A673 (cell line): Measurements from ENCODE around the gene MYLK2. TPM values are rescaled to one million over a fixed set of nuclear protein-coding genes. Genes with fewer than 3 reads are reported as not detected.

Source experiments
- BruUV-seq: library from RNA; stranded (reverse); fragments of 400-500 nt; replicated peaks from 2 replicates; lab custom pipeline; 2021; lab: Mats Ljungman, UMichigan
- CTCF ChIA-PET: fragments of 300-600 bp; sonication (Branson Sonifier 250); formaldehyde crosslinking; loops from one replicate; lab custom pipeline; 2022; ENCODE audit warnings: antibody characterized with exemption; lab: Charles Lee
- POLR2A ChIA-PET: fragments of 300-600 bp; sonication (Branson Sonifier 250); formaldehyde crosslinking; loops from one replicate; lab custom pipeline; 2022; ENCODE audit warnings: antibody characterized with exemption; ENCODE audit not compliant: low non-redundant PET; lab: Charles Lee
- DNase-seq: peaks from one replicate; pipeline ENCODE4 v3.0.0-alpha.2; 2015; ENCODE audit warnings: low spot score
- H3K27ac ChIP-seq: fragments of 200-600 bp; sonication (generic); 2 replicates; pipeline ENCODE4 v1.5.1; 2016; ENCODE audit warnings: mixed run types, low read depth, mild to moderate bottlenecking, mixed read lengths, antibody characterized with exemption, low read length; ENCODE audit not compliant: poor library complexity, severe bottlenecking
- H3K27me3 ChIP-seq: fragments of 200-600 bp; sonication (generic); replicated peaks from 2 replicates; pipeline ENCODE4 v1.6.1; 2017; ENCODE audit warnings: mixed run types, low read depth, mild to moderate bottlenecking, mixed read lengths, antibody characterized with exemption, low read length; ENCODE audit not compliant: insufficient read depth, poor library complexity
- H3K36me3 ChIP-seq: fragments of 200-600 bp; sonication (generic); 2 replicates; pipeline ENCODE4 v1.6.1; 2016; ENCODE audit warnings: mixed run types, mild to moderate bottlenecking, mixed read lengths, antibody characterized with exemption, low read length; ENCODE audit not compliant: insufficient read depth, poor library complexity, severe bottlenecking
- H3K4me1 ChIP-seq: fragments of 200-600 bp; sonication (generic); 2 replicates; pipeline ENCODE4 v1.6.1; 2017; ENCODE audit warnings: mixed run types, mild to moderate bottlenecking, mixed read lengths, antibody characterized with exemption, low read length; ENCODE audit not compliant: insufficient read depth, poor library complexity, severe bottlenecking
- H3K4me3 ChIP-seq: fragments of 200-600 bp; sonication (generic); 2 replicates; pipeline ENCODE4 v1.5.1; 2016; ENCODE audit warnings: low read depth, mixed run types, mild to moderate bottlenecking, mixed read lengths, low read length; ENCODE audit not compliant: poor library complexity, severe bottlenecking
- H3K9me3 ChIP-seq: fragments of 200-600 bp; sonication (generic); 2 replicates; pipeline ENCODE4 v1.6.1; 2016; ENCODE audit warnings: mixed run types, low read depth, mild to moderate bottlenecking, mixed read lengths, antibody characterized with exemption, low read length; ENCODE audit not compliant: poor library complexity, severe bottlenecking
- EZH2 ChIP-seq: fragments of 200-600 bp; sonication (generic); IDR thresholded peaks from 2 replicates; pipeline ENCODE4 v1.6.1; 2017; ENCODE audit warnings: borderline replicate concordance, low read depth, mild to moderate bottlenecking, mixed read lengths, antibody characterized with exemption, low read length; ENCODE audit not compliant: poor library complexity, severe bottlenecking
- intact Hi-C: fragments of 100-400 bp; cut with micrococcal nuclease; formaldehyde crosslinking; loops from one replicate; pipeline ENCODE4 v1.10.0; 2022; ENCODE audit not compliant: unreplicated experiment
- total RNA-seq: library from RNA; stranded (reverse); gene quantifications from 2 replicates; pipeline ENCODE4 v1.2.3, GENCODE V29; 2021
- TF ChIP-seq, protein P1 (sequence below): fragments of 300-800, 200-600 bp; sonication (generic); conservative IDR thresholded peaks from 2 replicates; pipeline ENCODE4 v1.5.1; 2017; ENCODE audit warnings: low read depth, mild to moderate bottlenecking, antibody characterized with exemption, low read length, moderate library complexity, mixed read lengths

MYLK2 gene
- total RNA-seq, 1 experiment from 2014 or later: 1.3 TPM

- intact Hi-C loops: loop anchor here (10.0 kb wide), 1 partner anchor 833 kb away; no protein-coding TSS in a partner anchor
- no peaks in the 10 kb centered on the region for H3K9me3 ChIP-seq
- H3K27me3 ChIP-seq: no peaks in the 10 kb centered on the region
- H3K36me3 ChIP-seq: no peaks in the 10 kb centered on the region
- POLR2A ChIA-PET: no interaction called here
- no TSS peak for BruUV-seq
- H3K4me1 ChIP-seq: peaks cover 9% of the 10 kb centered on the region
- no peak for TF ChIP-seq EZH2
- TF ChIP-seq, protein P1, sequence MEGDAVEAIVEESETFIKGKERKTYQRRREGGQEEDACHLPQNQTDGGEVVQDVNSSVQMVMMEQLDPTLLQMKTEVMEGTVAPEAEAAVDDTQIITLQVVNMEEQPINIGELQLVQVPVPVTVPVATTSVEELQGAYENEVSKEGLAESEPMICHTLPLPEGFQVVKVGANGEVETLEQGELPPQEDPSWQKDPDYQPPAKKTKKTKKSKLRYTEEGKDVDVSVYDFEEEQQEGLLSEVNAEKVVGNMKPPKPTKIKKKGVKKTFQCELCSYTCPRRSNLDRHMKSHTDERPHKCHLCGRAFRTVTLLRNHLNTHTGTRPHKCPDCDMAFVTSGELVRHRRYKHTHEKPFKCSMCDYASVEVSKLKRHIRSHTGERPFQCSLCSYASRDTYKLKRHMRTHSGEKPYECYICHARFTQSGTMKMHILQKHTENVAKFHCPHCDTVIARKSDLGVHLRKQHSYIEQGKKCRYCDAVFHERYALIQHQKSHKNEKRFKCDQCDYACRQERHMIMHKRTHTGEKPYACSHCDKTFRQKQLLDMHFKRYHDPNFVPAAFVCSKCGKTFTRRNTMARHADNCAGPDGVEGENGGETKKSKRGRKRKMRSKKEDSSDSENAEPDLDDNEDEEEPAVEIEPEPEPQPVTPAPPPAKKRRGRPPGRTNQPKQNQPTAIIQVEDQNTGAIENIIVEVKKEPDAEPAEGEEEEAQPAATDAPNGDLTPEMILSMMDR: no peak
- CTCF ChIA-PET: interaction anchor here (0.6 kb wide), 1 partner anchor 326 kb away, joined by 4 read pairs; no protein-coding TSS in a partner anchor
- H3K4me3 ChIP-seq: no peak overlapping the region
- no peak for DNase-seq
- H3K27ac ChIP-seq: no peak overlapping the region
Observed at GRCh38 chr20:31821427-31821826, 2.3 kb downstream of the MYLK2 start.

- H3K4me3 ChIP-seq: no peak overlapping the region
- intact Hi-C loops: loop anchor here (1.0 to 10.0 kb wide), 4 partner anchors 24 to 832 kb away; no protein-coding TSS in a partner anchor
- peaks cover 9% of the 10 kb centered on the region for H3K4me1 ChIP-seq
- no peaks in the 10 kb centered on the region for H3K27me3 ChIP-seq
- H3K36me3 ChIP-seq: no peaks in the 10 kb centered on the region
- BruUV-seq: no TSS peak
- TF ChIP-seq EZH2: no peak
- TF ChIP-seq, protein P1: peak; percentile 99
- H3K27ac ChIP-seq: no peak overlapping the region
- peak; percentile 77 for DNase-seq
- no peaks in the 10 kb centered on the region for H3K9me3 ChIP-seq
- ChIA-PET POLR2A (no interaction called here), CTCF (interaction anchor here (0.6 to 2.2 kb wide), 3 partner anchors 24 to 269 kb away, joined by 4 to 11 read pairs (median 4); no protein-coding TSS in a partner anchor)
Observed at GRCh38 chr20:31822421-31823330, 3.5 kb downstream of the MYLK2 start.

DNA sequence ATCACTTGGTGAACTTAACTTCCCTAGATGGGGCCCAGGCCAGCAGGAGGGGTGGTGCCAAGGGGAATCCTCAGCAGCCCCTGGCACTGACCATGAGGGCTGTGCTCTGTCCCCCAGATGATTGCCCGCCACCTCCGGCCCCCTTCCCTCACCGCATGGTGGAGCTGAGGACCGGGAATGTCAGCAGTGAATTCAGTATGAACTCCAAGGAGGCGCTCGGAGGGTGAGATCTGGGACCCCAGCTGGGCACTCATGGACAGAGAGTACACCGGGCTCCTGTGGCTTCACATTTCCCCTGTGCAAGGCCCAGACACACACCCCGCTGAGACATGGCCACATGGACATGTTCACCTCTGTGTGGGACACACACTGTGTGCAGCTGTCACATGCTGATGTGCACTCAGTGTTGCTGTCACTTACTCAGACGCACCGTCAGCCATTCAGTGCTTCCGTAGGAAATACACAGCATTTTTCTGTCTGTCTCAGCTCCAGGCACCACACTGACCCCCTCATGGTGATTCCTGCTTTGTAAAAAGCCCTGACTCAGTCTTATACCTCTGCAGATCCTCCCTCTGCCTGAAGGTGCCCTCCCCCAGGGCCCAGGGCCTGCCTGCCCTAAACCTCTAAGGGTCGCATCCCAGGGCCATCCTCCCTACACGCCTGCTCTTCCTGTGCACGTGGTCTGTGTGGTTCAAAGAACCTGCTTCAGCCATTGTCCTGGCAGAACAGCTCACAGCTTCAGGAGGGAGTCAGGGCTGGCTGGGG, 4.4 kb downstream of the MYLK2 start:
- intact Hi-C loops: loop anchor here (1.0 to 10.0 kb wide), 4 partner anchors 23 to 831 kb away; no protein-coding TSS in a partner anchor
- TF ChIP-seq, protein P1: no peak
- TF ChIP-seq EZH2: no peak
- no peaks in the 10 kb centered on the region for H3K27me3 ChIP-seq
- no peak for DNase-seq
- H3K9me3 ChIP-seq: no peaks in the 10 kb centered on the region
- ChIA-PET CTCF (interaction anchor here (0.6 to 2.2 kb wide), 3 partner anchors 23 to 268 kb away, joined by 4 to 11 read pairs (median 4); no protein-coding TSS in a partner anchor), POLR2A (no interaction called here)
- BruUV-seq: no TSS peak
- peaks cover 9% of the 10 kb centered on the region for H3K4me1 ChIP-seq
- H3K27ac ChIP-seq: no peak overlapping the region
- no peaks in the 10 kb centered on the region for H3K36me3 ChIP-seq
- H3K4me3 ChIP-seq: no peak overlapping the region
